Measurements from ENCODE around the gene NAGLU. TPM values are rescaled to one million over a fixed set of nuclear protein-coding genes. Genes with fewer than 3 reads are reported as not detected.

NAGLU gene
- total and polyA plus RNA-seq, 5 donors from 2014 or later, result 9.2 to 17.2 (median 11.8) TPM

GRCh38 chr17:42522263-42522790 is 13.7 kb upstream of the NAGLU start:
- Mint-ChIP-seq H3K4me1 (peaks cover 0 to 11% (median 7%) of the 10 kb centered on the region in 4 donors), H3K4me3 (no peak overlapping the region), H3K27ac (no peak overlapping the region), H3K36me3 (peaks cover 15% of the 10 kb centered on the region), H3K27me3 (no peaks in the 10 kb centered on the region), H3K9me3 (no peaks in the 10 kb centered on the region)
- Histone ChIP-seq H3K9me3 (ENCODE audit: control insufficient read depth in 2 of 2, low read length in 2 of 2) (no peaks in the 10 kb centered on the region), H3K4me3 (ENCODE audit: low read depth, low read length) (no peak overlapping the region), H3K36me3 (ENCODE audit: control insufficient read depth, insufficient read depth, low read length) (peaks cover 4% of the 10 kb centered on the region), H3K27me3 (ENCODE audit: control insufficient read depth, insufficient read depth, low read length) (no peaks in the 10 kb centered on the region), H3K4me1 (ENCODE audit: control insufficient read depth, insufficient read depth, low read length, poor library complexity, severe bottlenecking) (peaks cover 2% of the 10 kb centered on the region), H3K27ac (ENCODE audit: insufficient read depth, low read length, poor library complexity, severe bottlenecking) (no peak overlapping the region)
- DNase-seq (no peak), ATAC-seq (ENCODE audit: low read depth in 2 of 2) (no peak)

GRCh38 chr17:42522798-42523278 is 13.2 kb upstream of the NAGLU start:
- H3K36me3 ChIP-seq (ENCODE audit: control insufficient read depth, insufficient read depth, low read length), result peaks cover 4% of the 10 kb centered on the region
- no peak overlapping the region for H3K27ac ChIP-seq (ENCODE audit: insufficient read depth, low read length, poor library complexity, severe bottlenecking)
- no peak for DNase-seq
- H3K27me3 Mint-ChIP-seq, result no peaks in the 10 kb centered on the region
- no peak overlapping the region for H3K4me3 ChIP-seq (ENCODE audit: low read depth, low read length)
- peaks cover 15% of the 10 kb centered on the region for H3K36me3 Mint-ChIP-seq
- H3K9me3 ChIP-seq (ENCODE audit: control insufficient read depth in 2 of 2, low read length in 2 of 2), result no peaks in the 10 kb centered on the region
- H3K4me1 Mint-ChIP-seq, result peaks cover 0 to 13% (median 6%) of the 10 kb centered on the region in 4 donors
- ATAC-seq (ENCODE audit: low read depth in 2 of 2), result no peak
- H3K4me1 ChIP-seq (ENCODE audit: control insufficient read depth, insufficient read depth, low read length, poor library complexity, severe bottlenecking), result no peaks in the 10 kb centered on the region
- no peaks in the 10 kb centered on the region for H3K27me3 ChIP-seq (ENCODE audit: control insufficient read depth, insufficient read depth, low read length)
- H3K27ac Mint-ChIP-seq, result no peak overlapping the region
- no peak overlapping the region for H3K4me3 Mint-ChIP-seq
- no peaks in the 10 kb centered on the region for H3K9me3 Mint-ChIP-seq

DNA sequence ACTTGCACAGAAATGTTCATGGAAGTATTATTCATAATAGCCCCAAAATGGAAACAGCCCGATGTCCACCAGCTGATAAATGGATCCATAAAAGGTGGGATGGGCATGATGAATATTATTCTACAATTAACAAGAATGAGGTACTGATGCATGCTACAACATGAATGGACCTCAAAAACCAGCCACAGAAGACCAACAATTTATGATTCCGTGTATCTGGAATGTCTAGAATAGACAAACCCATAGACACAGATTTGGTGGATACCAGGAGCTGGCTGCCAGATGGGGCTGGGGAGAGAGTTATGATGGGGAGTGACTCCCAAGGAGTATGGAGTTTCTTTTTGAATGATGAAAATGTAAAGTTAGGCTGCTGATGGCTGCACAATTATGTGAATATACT is 10.8 kb upstream of the NAGLU start:
- peaks cover 4% of the 10 kb centered on the region for H3K36me3 ChIP-seq (ENCODE audit: control insufficient read depth, insufficient read depth, low read length)
- no peak for ATAC-seq (ENCODE audit: low read depth in 2 of 2)
- Mint-ChIP-seq H3K27me3 (peaks cover 4% of the 10 kb centered on the region), H3K27ac (no peak overlapping the region), H3K9me3 (no peaks in the 10 kb centered on the region), H3K4me1 (peaks cover 4 to 19% (median 13%) of the 10 kb centered on the region in 4 donors), H3K4me3 (no peak overlapping the region), H3K36me3 (peaks cover 15% of the 10 kb centered on the region)
- peaks cover 5% of the 10 kb centered on the region for H3K4me1 ChIP-seq (ENCODE audit: control insufficient read depth, insufficient read depth, low read length, poor library complexity, severe bottlenecking)
- H3K4me3 ChIP-seq (ENCODE audit: low read depth, low read length), result no peak overlapping the region
- DNase-seq, result no peak
- no peak overlapping the region for H3K27ac ChIP-seq (ENCODE audit: insufficient read depth, low read length, poor library complexity, severe bottlenecking)
- H3K9me3 ChIP-seq (ENCODE audit: control insufficient read depth in 2 of 2, low read length in 2 of 2), result no peaks in the 10 kb centered on the region
- no peaks in the 10 kb centered on the region for H3K27me3 ChIP-seq (ENCODE audit: control insufficient read depth, insufficient read depth, low read length)

GRCh38 chr17:42526031-42526444 is 10.0 kb upstream of the NAGLU start:
- Mint-ChIP-seq H3K27ac (no peak overlapping the region), H3K36me3 (peaks cover 13% of the 10 kb centered on the region), H3K4me3 (no peak overlapping the region), H3K9me3 (no peaks in the 10 kb centered on the region), H3K27me3 (peaks cover 6% of the 10 kb centered on the region), H3K4me1 (peaks cover 6 to 28% (median 19%) of the 10 kb centered on the region in 4 donors)
- Histone ChIP-seq H3K27me3 (ENCODE audit: control insufficient read depth, insufficient read depth, low read length) (no peaks in the 10 kb centered on the region), H3K27ac (ENCODE audit: insufficient read depth, low read length, poor library complexity, severe bottlenecking) (no peak overlapping the region), H3K36me3 (ENCODE audit: control insufficient read depth, insufficient read depth, low read length) (peaks cover 4% of the 10 kb centered on the region), H3K9me3 (ENCODE audit: control insufficient read depth in 2 of 2, low read length in 2 of 2) (no peaks in the 10 kb centered on the region), H3K4me1 (ENCODE audit: control insufficient read depth, insufficient read depth, low read length, poor library complexity, severe bottlenecking) (peaks cover 13% of the 10 kb centered on the region), H3K4me3 (ENCODE audit: low read depth, low read length) (no peak overlapping the region)
- ATAC-seq (ENCODE audit: low read depth in 2 of 2) (no peak), DNase-seq (no peak)

GRCh38 chr17:42527932-42528331 is 8.1 kb upstream of the NAGLU start:
- peaks cover 20% of the 10 kb centered on the region for H3K4me1 ChIP-seq (ENCODE audit: control insufficient read depth, insufficient read depth, low read length, poor library complexity, severe bottlenecking)
- H3K4me1 Mint-ChIP-seq, result peaks cover 10 to 36% (median 25%) of the 10 kb centered on the region in 4 donors
- H3K4me3 ChIP-seq (ENCODE audit: low read depth, low read length), result no peak overlapping the region
- H3K36me3 ChIP-seq (ENCODE audit: control insufficient read depth, insufficient read depth, low read length), result no peaks in the 10 kb centered on the region
- peaks cover 15% of the 10 kb centered on the region for H3K27me3 Mint-ChIP-seq
- H3K9me3 Mint-ChIP-seq, result no peaks in the 10 kb centered on the region
- DNase-seq, result no peak
- no peaks in the 10 kb centered on the region for H3K9me3 ChIP-seq (ENCODE audit: control insufficient read depth in 2 of 2, low read length in 2 of 2)
- ATAC-seq (ENCODE audit: low read depth in 2 of 2), result no peak
- no peak overlapping the region for H3K27ac ChIP-seq (ENCODE audit: insufficient read depth, low read length, poor library complexity, severe bottlenecking)
- H3K27ac Mint-ChIP-seq, result no peak overlapping the region
- H3K27me3 ChIP-seq (ENCODE audit: control insufficient read depth, insufficient read depth, low read length), result no peaks in the 10 kb centered on the region
- peak overlapping the region in 1 of 4 donors; percentile 4 for H3K4me3 Mint-ChIP-seq
- peaks cover 5% of the 10 kb centered on the region for H3K36me3 Mint-ChIP-seq

GRCh38 chr17:42529061-42529460 is 7.0 kb upstream of the NAGLU start:
- DNase-seq (no peak), ATAC-seq (ENCODE audit: low read depth in 2 of 2) (no peak)
- no peak overlapping the region for H3K4me3 Mint-ChIP-seq
- H3K27me3 Mint-ChIP-seq, result peaks cover 15% of the 10 kb centered on the region
- Histone ChIP-seq H3K36me3 (ENCODE audit: control insufficient read depth, insufficient read depth, low read length) (no peaks in the 10 kb centered on the region), H3K4me1 (ENCODE audit: control insufficient read depth, insufficient read depth, low read length, poor library complexity, severe bottlenecking) (peaks cover 20% of the 10 kb centered on the region), H3K4me3 (ENCODE audit: low read depth, low read length) (no peak overlapping the region), H3K27ac (ENCODE audit: insufficient read depth, low read length, poor library complexity, severe bottlenecking) (no peak overlapping the region), H3K27me3 (ENCODE audit: control insufficient read depth, insufficient read depth, low read length) (no peaks in the 10 kb centered on the region), H3K9me3 (ENCODE audit: control insufficient read depth in 2 of 2, low read length in 2 of 2) (no peaks in the 10 kb centered on the region)
- no peaks in the 10 kb centered on the region for H3K36me3 Mint-ChIP-seq
- no peak overlapping the region for H3K27ac Mint-ChIP-seq
- H3K4me1 Mint-ChIP-seq, result peaks cover 10 to 38% (median 24%) of the 10 kb centered on the region in 4 donors
- no peaks in the 10 kb centered on the region for H3K9me3 Mint-ChIP-seq

GRCh38 chr17:42530952-42531454 is 5.0 kb upstream of the NAGLU start:
- no peak overlapping the region for H3K4me3 ChIP-seq (ENCODE audit: low read depth, low read length)
- Mint-ChIP-seq H3K9me3 (no peaks in the 10 kb centered on the region), H3K27ac (peak overlapping the region; percentile 32 to 59 (median 38)), H3K4me3 (peak overlapping the region in 3 of 4 donors; percentile 76 to 85 (median 84)), H3K36me3 (no peaks in the 10 kb centered on the region), H3K4me1 (peaks cover 10 to 45% (median 29%) of the 10 kb centered on the region in 4 donors), H3K27me3 (peaks cover 20% of the 10 kb centered on the region)
- no peaks in the 10 kb centered on the region for H3K36me3 ChIP-seq (ENCODE audit: control insufficient read depth, insufficient read depth, low read length)
- DNase-seq, result no peak
- no peaks in the 10 kb centered on the region for H3K27me3 ChIP-seq (ENCODE audit: control insufficient read depth, insufficient read depth, low read length)
- no peaks in the 10 kb centered on the region for H3K9me3 ChIP-seq (ENCODE audit: control insufficient read depth in 2 of 2, low read length in 2 of 2)
- no peak for ATAC-seq (ENCODE audit: low read depth in 2 of 2)
- H3K4me1 ChIP-seq (ENCODE audit: control insufficient read depth, insufficient read depth, low read length, poor library complexity, severe bottlenecking), result peaks cover 23% of the 10 kb centered on the region
- no peak overlapping the region for H3K27ac ChIP-seq (ENCODE audit: insufficient read depth, low read length, poor library complexity, severe bottlenecking)
